Measurements from ENCODE around the gene CCL11.

DNA sequence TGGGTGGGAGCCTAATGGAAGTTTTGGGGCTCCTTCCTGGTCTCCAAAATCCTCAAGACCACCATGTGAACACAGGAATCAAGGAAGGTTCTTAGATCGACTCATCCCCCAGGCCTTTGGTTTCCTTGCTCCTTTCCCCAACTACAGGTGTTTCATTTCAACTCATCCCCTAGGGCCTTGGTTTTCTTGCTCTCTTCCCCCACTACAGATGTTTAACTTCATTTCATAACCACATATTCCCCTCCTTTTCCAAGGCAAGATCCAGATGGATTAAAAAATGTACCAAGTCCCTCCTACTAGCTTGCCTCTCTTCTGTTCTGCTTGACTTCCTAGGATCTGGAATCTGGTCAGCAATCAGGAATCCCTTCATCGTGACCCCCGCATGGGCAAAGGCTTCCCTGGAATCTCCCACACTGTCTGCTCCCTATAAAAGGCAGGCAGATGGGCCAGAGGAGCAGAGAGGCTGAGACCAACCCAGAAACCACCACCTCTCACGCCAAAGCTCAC lies at the start of gene CCL11:
- TF ChIP-seq CTCF (conservative IDR thresholded peaks at IDR 0.05; ENCODE audit: low read length) (no peak), EZH2phosphoT487 (IDR thresholded peaks at IDR 0.05; ENCODE audit: borderline replicate concordance, low read depth, low read length) (no peak)
